CD14-positive monocyte (primary cell): Measurements from ENCODE around the gene ZNF76. TPM values are rescaled to one million over a fixed set of nuclear protein-coding genes. Genes with fewer than 3 reads are reported as not detected.

Experiments used
- DNase-seq, 3 donors: peaks; one replicate each; pipeline ENCODE4 v3.0.0-alpha.2; 2011 to 2022
- H2AFZ ChIP-seq: 2 replicates; pipeline ENCODE4 v1.6.0; 2012; ENCODE audit warnings: mild to moderate bottlenecking, low read depth, low read length, inconsistent platforms; ENCODE audit not compliant: insufficient read depth, poor library complexity, severe bottlenecking
- H3K27ac ChIP-seq, 2 donors: 1 replicate in 1 of 2; 2 replicates in 1 of 2; pipeline ENCODE4 v1.5.1; 2012 to 2013; ENCODE audit warnings: low read length in 2 of 2, control low read depth in 1 of 2, inconsistent platforms in 1 of 2, low read depth in 1 of 2, mild to moderate bottlenecking in 1 of 2
- H3K27me3 ChIP-seq, 2 donors: one replicate each; pipeline versions ENCODE4 v1.6.0 to v1.6.1; 2011 to 2013; ENCODE audit warnings: low read length in 2 of 2; ENCODE audit not compliant: control insufficient read depth in 2 of 2, insufficient read depth in 2 of 2
- H3K36me3 ChIP-seq, 2 donors: replicated peaks in 1 of 2; 1 replicate in 1 of 2; 2 replicates in 1 of 2; pipeline versions ENCODE4 v1.5.1 to v1.6.1; 2012 to 2013; ENCODE audit warnings: low read length in 2 of 2, control low read depth in 1 of 2, inconsistent platforms in 1 of 2, mild to moderate bottlenecking in 1 of 2; ENCODE audit not compliant: insufficient read depth in 2 of 2, control insufficient read depth in 1 of 2
- H3K4me1 ChIP-seq, 2 donors: 1 replicate in 1 of 2; 2 replicates in 1 of 2; pipeline versions ENCODE4 v1.5.1 to v1.6.1; 2012 to 2013; ENCODE audit warnings: low read length in 2 of 2, control low read depth in 1 of 2, inconsistent platforms in 1 of 2, mild to moderate bottlenecking in 1 of 2, moderate library complexity in 1 of 2; ENCODE audit not compliant: insufficient read depth in 2 of 2, control insufficient read depth in 1 of 2
- H3K4me2 ChIP-seq: replicated peaks from 2 replicates; pipeline ENCODE3; 2012; ENCODE audit warnings: low read length, moderate library complexity, mild to moderate bottlenecking; ENCODE audit not compliant: poor library complexity, severe bottlenecking; ENCODE audit errors: extremely low read depth
- H3K4me3 ChIP-seq, 3 experiments: fragments of 200-600 bp in 1 of 3; sonication (generic) in 1 of 3; replicated peaks in 1 of 3; 1 replicate in 2 of 3; 2 replicates in 1 of 3; pipeline ENCODE4 v1.5.1; 2011 to 2013; ENCODE audit warnings: low read length in 3 of 3, mild to moderate bottlenecking in 3 of 3, control low read depth in 2 of 3, low read depth in 2 of 3, inconsistent platforms in 1 of 3, moderate library complexity in 1 of 3
- H3K79me2 ChIP-seq: 2 replicates; pipeline ENCODE4 v1.6.0; 2012; ENCODE audit warnings: mild to moderate bottlenecking, control low read depth, inconsistent platforms, low read length, moderate library complexity; ENCODE audit not compliant: insufficient read depth
- H3K9ac ChIP-seq: 2 replicates; pipeline ENCODE4 v1.6.0; 2017; ENCODE audit warnings: low read length, mild to moderate bottlenecking; ENCODE audit not compliant: insufficient read depth, poor library complexity, severe bottlenecking
- H3K9me3 ChIP-seq, 2 donors: replicated peaks in 1 of 2; 1 replicate in 1 of 2; 2 replicates in 1 of 2; pipeline versions ENCODE4 v1.5.1 to v1.6.1; 2012 to 2013; ENCODE audit warnings: low read length in 2 of 2, control low read depth in 1 of 2; ENCODE audit not compliant: control insufficient read depth in 1 of 2, insufficient read depth in 1 of 2
- H4K20me1 ChIP-seq: 2 replicates; pipeline ENCODE4 v1.6.0; 2012; ENCODE audit warnings: mild to moderate bottlenecking, low read length, control low read depth, moderate library complexity; ENCODE audit not compliant: insufficient read depth
- H3K27ac Mint-ChIP-seq, 7 donors: one replicate each; pipeline ENCODE4 v1.8.0; 2020; ENCODE audit warnings: mild to moderate bottlenecking in 7 of 7, mixed read lengths in 7 of 7, moderate library complexity in 6 of 7, inconsistent platforms in 2 of 7
- H3K27me3 Mint-ChIP-seq, 3 donors: one replicate each; pipeline ENCODE4 v1.8.0; 2021 to 2022; ENCODE audit warnings: low read depth in 3 of 3, mild to moderate bottlenecking in 3 of 3, mixed read lengths in 3 of 3, moderate library complexity in 3 of 3, inconsistent platforms in 1 of 3
- H3K36me3 Mint-ChIP-seq, 2 donors: one replicate each; pipeline ENCODE4 v1.8.0; 2020; ENCODE audit warnings: mixed read lengths in 2 of 2, inconsistent platforms in 1 of 2, mild to moderate bottlenecking in 1 of 2
- H3K4me1 Mint-ChIP-seq: one replicate; pipeline ENCODE4 v1.8.0; 2020; ENCODE audit warnings: mild to moderate bottlenecking, mixed read lengths
- H3K4me3 Mint-ChIP-seq, 2 donors: one replicate each; pipeline ENCODE4 v1.8.0; 2020; ENCODE audit warnings: mild to moderate bottlenecking in 2 of 2, mixed read lengths in 2 of 2, moderate library complexity in 1 of 2
- H3K9me3 Mint-ChIP-seq, 7 donors: one replicate each; pipeline ENCODE4 v1.8.0; 2020 to 2022; ENCODE audit warnings: mixed read lengths in 7 of 7, mild to moderate bottlenecking in 6 of 7, moderate library complexity in 6 of 7, inconsistent platforms in 2 of 7
- CTCF ChIP-seq: fragments of 200-600 bp; IDR thresholded peaks from one replicate; pipeline ENCODE4 v1.8.0; 2022; ENCODE audit warnings: antibody characterized with exemption, mild to moderate bottlenecking
- WGBS: methylation state at CpG from one replicate; pipeline ENCODE4 v1.1.5; 2013; ENCODE audit warnings: missing lambda C conversion rate; ENCODE audit not compliant: insufficient coverage; 5-methylcytosine and 5-hydroxymethylcytosine counted together
- intact Hi-C, 2 donors: fragments of 100-400 bp; cut with micrococcal nuclease; formaldehyde crosslinking; loops; one replicate each; pipeline versions ENCODE4 v1.15.0 to v1.15.1; 2023
- polyA plus RNA-seq, 3 donors: library from polyadenylated mRNA; depleted of rRNA in 1 of 3; unstranded in 2 of 3; stranded (reverse) in 1 of 3; fragments of 300-500 nt in 2 of 3; fragments of >200 nt in 1 of 3; fragmentation: Illumina TruSeq in 2 of 3; gene quantifications; 1 replicate in 2 of 3; 2 replicates in 1 of 3; pipeline ENCODE4 v1.2.3, GENCODE V29; 2012 to 2021

ZNF76 gene
- polyA plus RNA-seq, 3 donors, result 6.8 to 49.7 (median 9.6) TPM

- Mint-ChIP-seq H3K4me3 (no peak overlapping the region), H3K36me3 (peaks cover 48 to 81% of the 10 kb centered on the region in 2 donors), H3K27me3 (peaks cover 0 to 2% (median 0%) of the 10 kb centered on the region in 3 donors), H3K4me1 (peaks cover 52% of the 10 kb centered on the region), H3K9me3 (no peaks in the 10 kb centered on the region), H3K27ac (peak overlapping the region; percentile 25 to 96 (median 76))
- Histone ChIP-seq H3K4me3 (no peak overlapping the region), H3K27ac (peak overlapping the region; percentile 11 to 81), H4K20me1 (peaks cover 48% of the 10 kb centered on the region), H3K9me3 (no peaks in the 10 kb centered on the region), H3K79me2 (peaks cover 71% of the 10 kb centered on the region), H3K4me2 (no peak overlapping the region), H3K36me3 (peaks cover 21 to 50% of the 10 kb centered on the region in 2 donors), H3K27me3 (no peaks in the 10 kb centered on the region), H3K4me1 (peaks cover 42 to 48% of the 10 kb centered on the region in 2 donors), H2AFZ (no peak overlapping the region), H3K9ac (no peak overlapping the region)
- no peak for TF ChIP-seq CTCF
- DNase-seq, result no peak
- intact Hi-C loops, result no loop called here
- WGBS, result 95% methylated on average over 9 of the region's 9 CpGs
Observed at GRCh38 chr6:35309611-35310264, 50.2 kb downstream of the ZNF76 start.

- no peaks in the 10 kb centered on the region for H3K27me3 ChIP-seq
- DNase-seq, result peak in 1 of 3 donors; percentile 24
- H3K9ac ChIP-seq, result no peak overlapping the region
- Mint-ChIP-seq H3K36me3 (peaks cover 53 to 87% of the 10 kb centered on the region in 2 donors), H3K9me3 (no peaks in the 10 kb centered on the region), H3K4me1 (peaks cover 52% of the 10 kb centered on the region), H3K27ac (peak overlapping the region; percentile 43 to 96 (median 78)), H3K4me3 (no peak overlapping the region), H3K27me3 (peaks cover 0 to 2% (median 0%) of the 10 kb centered on the region in 3 donors)
- H3K79me2 ChIP-seq, result peaks cover 71% of the 10 kb centered on the region
- 40% methylated on average over 3 of the region's 6 CpGs for WGBS
- peak overlapping the region; percentile 11 to 81 for H3K27ac ChIP-seq
- H3K4me3 ChIP-seq, result no peak overlapping the region
- intact Hi-C loops, result no loop called here
- H4K20me1 ChIP-seq, result peaks cover 54% of the 10 kb centered on the region
- H3K9me3 ChIP-seq, result no peaks in the 10 kb centered on the region
- no peak overlapping the region for H2AFZ ChIP-seq
- no peak for TF ChIP-seq CTCF
- peaks cover 25 to 56% of the 10 kb centered on the region in 2 donors for H3K36me3 ChIP-seq
- H3K4me1 ChIP-seq, result peaks cover 42 to 48% of the 10 kb centered on the region in 2 donors
- H3K4me2 ChIP-seq, result no peak overlapping the region
Observed at GRCh38 chr6:35310265-35310831, 50.8 kb downstream of the ZNF76 start.
